M059J (cell line): ENCODE results near the gene RFPL3. TPM values are rescaled to one million over a fixed set of nuclear protein-coding genes. Genes with fewer than 3 reads are reported as not detected.
"Not testable (repeated sequence)": the region's sequence is repeated elsewhere in the genome, so short reads cannot be mapped to it uniquely, and the experiment has no call there.

ENCODE experiments used
- DNase-seq: peaks from one replicate; pipeline ENCODE4 v3.0.0-alpha.2; 2012; ENCODE audit warnings: low read depth
- total RNA-seq: library from RNA; depleted of rRNA; stranded (reverse); fragments of >200 nt; shearing (Covaris generic); gene quantifications from 2 replicates; pipeline ENCODE4 v1.2.3, GENCODE V29; 2014

Gene RFPL3
- total RNA-seq, 1 experiment from 2014 or later, result not detected

- DNase-seq, result no peak
Observed at GRCh38 chr22:32353840-32354239, 3.8 kb upstream of the RFPL3 start.

- DNase-seq, result peak; percentile 26
Observed at GRCh38 chr22:32354360-32355351, 3.0 kb upstream of the RFPL3 start.

DNA sequence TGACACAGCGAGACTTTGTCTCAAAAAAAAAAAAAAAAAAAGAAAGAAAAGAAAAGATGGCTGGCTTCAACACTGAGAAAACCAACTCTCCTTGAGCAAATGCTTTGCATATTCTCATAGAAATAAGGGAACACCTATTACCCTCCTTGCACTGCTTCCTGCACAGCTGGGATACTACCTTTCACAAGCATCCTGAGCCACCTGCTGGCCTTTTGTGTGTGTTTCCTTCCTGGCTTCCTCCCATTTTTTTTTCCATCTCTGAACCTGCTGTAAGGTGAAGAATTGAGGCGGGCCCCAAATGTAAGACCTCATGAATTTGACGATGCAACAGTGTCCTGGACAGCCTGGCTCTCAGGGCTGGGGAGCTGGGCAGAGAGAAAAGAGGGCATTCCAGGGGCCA, 1.9 kb upstream of the RFPL3 start:
- DNase-seq, result peak; percentile 16

DNA sequence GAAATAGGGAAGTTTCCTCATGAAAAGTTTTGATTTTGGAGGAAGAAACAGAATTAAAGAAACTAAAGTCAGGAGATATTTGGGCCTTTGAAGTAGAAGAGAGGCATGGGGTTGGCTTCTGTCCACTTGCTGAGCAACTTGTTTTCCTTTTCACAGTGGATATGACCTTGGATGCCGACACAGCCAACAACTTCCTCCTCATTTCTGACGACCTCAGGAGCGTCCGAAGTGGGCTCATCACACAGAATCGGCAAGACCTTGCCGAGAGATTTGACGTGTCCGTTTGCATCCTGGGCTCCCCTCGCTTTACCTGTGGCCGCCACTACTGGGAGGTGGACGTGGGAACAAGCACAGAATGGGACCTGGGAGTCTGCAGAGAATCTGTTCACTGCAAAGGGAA, 2.4 kb downstream of the RFPL3 start:
- DNase-seq, result not testable (repeated sequence)

DNA sequence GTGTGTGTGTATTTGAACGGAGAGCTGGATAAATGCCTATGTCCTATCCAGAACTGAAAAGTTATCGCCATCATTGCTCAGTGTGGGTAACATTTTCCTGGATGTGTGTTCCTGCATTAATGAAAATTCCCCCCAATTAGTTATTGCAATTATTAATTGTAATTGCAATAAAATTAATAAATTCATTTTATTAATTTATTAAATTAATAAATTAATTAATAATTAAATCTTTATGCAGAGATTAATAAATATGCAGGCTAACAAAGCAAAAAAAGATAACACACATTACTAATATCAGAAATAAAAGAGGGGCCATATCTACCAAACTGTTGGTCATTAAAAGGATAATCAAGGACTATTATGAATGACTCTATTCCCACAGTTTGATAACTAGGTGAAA, 3.6 kb downstream of the RFPL3 start:
- DNase-seq, result no peak

DNA sequence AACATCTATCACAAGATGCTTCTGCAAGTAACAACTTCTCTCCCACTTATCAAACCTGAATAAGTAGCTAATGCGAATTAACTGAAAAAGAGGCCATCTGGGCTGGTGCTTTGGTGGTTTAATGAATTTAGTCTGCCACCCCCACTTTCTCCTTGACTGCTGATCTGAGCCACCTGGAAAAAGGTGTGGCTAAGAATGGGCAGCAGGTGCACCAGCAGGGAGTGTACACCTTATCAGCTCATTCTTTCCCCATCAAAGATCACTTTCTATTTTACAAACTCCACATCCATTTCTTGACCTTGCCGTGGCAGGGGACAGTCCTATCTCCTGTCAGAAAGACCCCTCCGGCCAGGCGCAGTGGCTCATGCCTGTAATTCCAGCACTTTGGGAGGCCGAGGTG, 6.5 kb downstream of the RFPL3 start:
- no peak for DNase-seq

DNA sequence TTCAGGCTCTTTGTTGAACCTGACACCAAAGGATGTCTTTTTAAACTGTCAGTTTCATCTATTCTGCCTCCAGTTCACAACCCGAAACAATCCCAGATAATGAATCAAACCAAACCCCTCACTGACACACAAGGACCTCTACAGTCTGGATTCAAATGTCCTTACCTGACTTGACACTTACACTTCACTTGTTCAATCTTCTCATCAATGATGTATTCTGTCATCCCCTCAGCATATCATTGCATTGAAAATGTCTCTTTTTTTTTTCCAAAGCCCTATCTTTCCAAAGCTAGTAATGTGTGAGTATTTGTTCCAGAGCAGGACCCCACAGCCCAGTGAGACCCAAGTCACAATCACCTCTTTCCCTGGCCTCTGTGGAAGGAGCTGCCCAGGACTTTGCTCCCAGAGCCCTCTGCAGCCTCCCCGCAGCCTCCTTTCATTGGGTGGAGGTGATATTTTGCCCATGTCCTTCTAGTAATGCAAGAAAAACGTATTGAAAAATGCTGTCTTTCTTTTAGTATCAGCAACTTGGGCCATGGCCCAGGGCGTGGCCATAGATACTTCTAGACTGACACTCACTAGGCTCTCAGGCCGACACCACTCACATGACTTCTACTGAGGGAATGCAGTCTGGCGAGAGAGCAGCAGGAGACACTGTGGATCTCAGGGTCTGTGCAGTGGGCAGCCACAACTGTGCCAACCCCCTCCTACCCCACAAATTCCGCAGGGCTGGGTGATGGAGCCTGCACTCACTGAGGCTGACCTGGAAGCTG, 18.2 kb downstream of the RFPL3 start:
- DNase-seq, result no peak

- no peak for DNase-seq
Observed at GRCh38 chr22:32376681-32377080, 19.0 kb downstream of the RFPL3 start.

DNA sequence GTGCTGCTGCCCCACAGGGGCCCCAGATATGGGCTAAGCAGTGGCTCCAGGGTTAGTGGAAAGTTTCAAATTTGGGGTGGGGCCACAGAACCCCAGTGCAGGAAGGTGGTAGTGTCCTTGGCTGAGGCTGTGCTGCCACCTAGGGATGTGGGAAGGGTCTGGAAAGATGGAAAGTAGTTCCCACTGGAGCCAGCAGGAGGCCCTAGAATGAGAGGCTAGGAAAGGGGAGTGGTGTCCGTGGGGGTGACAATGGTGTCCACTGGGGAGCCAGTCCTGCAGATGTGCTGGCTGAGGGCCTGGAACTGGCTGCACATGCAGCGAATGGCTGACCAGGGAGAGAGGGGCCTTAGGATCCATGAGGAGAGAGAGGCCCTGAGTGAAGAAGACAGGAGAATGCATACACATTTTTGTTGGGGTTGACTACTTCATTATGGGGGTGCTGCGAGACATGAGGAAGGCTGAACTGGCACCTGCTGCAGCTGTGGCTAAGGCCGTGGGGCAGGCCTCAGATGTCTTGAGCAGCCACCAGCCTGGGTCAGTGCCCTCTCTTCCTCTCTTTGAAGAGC, 21.1 kb downstream of the RFPL3 start:
- DNase-seq, result peak; percentile 27

- no peak for DNase-seq
Observed at GRCh38 chr22:32380991-32381390, 23.3 kb downstream of the RFPL3 start.

GRCh38 chr22:32385681-32386080, 28.0 kb downstream of the RFPL3 start:
- no peak for DNase-seq

- peak; percentile 9 for DNase-seq
Observed at GRCh38 chr22:32389685-32390084, 32.0 kb downstream of the RFPL3 start.

DNA sequence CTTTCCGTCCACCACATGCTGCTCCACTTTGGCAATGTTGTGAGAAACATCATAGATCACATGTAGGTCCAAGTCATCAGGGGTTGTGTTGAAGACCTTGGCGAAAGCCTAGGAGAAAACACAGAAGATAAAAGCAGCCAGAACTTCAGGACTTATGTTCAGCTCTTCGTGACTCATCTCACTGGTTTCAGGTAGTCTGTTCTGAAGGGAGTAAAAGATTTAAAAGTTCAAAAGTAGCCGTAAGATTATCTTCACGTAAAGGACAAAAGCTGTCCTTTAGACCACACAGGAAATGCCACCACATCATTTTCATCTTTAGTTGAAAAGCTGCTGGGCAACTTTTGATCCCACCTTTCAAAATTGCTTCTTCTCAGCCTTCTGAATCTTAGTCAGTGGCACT, 37.4 kb downstream of the RFPL3 start:
- no peak for DNase-seq

DNA sequence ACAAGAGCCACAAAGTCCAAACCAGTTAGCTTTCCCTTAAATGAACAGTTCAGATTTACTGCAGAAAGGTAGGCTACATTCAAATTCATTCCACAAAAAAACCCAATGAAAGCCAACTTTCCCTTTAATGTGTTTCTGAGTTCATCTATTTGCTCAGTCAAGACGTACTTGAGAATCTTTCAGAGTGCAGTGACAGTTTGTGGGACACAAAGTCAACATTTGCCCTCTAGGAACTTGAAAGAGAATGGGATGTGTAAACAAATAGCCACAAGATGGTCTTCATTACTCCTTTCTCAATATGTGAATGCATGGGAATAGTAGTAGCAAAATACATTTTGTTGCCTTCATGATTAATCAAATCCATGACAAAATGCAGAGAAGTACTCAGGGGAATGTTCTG, 38.6 kb downstream of the RFPL3 start:
- no peak for DNase-seq

GRCh38 chr22:32396746-32397145, 39.1 kb downstream of the RFPL3 start:
- no peak for DNase-seq

DNA sequence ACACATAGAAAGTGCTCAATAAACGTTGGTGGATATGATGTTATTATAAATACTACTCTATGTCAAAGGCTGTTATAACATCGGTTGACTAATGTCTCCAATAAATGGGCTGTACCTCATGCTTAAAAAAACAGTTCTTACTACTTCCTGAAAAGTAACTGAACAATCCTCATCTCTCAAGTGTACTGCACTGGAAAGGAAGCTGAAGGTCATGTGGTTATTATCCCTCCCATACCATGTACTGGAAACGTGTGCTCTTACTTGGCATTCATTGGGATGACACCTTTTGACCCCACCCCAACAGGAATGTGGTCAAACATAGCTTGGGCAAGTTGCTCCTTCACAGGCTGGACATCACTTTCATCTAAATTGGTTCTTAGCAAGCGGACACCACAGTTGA, 43.8 kb downstream of the RFPL3 start:
- no peak for DNase-seq

DNA sequence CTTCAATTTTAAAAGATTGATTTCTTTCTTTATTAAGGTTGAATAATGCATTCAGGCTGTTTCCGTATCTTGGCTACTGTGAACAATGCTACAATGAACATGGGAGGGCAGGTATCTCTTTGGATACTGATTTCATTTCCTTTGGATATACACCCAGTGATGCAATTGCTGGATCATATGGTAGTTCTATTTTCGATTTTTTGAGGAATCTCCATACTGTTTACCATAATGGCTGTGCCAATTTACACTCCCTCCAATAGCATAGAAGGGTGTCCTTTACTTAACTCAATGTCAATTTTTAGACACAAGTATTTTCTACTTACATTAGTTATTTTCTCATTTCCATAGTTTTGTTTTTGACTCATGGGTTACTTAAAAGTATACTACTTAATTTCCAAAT, 46.4 kb downstream of the RFPL3 start:
- no peak for DNase-seq

GRCh38 chr22:32407312-32407711, 49.6 kb downstream of the RFPL3 start:
- DNase-seq, result no peak

- no peak for DNase-seq
Observed at GRCh38 chr22:32407936-32408335, 50.3 kb downstream of the RFPL3 start.

- DNase-seq, result no peak
Observed at GRCh38 chr22:32409977-32410376, 52.3 kb downstream of the RFPL3 start.

- DNase-seq, result no peak
Observed at GRCh38 chr22:32410459-32410858, 52.8 kb downstream of the RFPL3 start.
